Activated CD8-positive, alpha-beta memory T cell treated with anti-CD3 and anti-CD28 coated beads for 4 hours (primary cell): ENCODE measurements around the gene EPYC.

Experiments
- DNase-seq, 2 donors: peaks; one replicate each; pipeline ENCODE4 v3.0.0-alpha.2; 2020; ENCODE audit warnings: low read depth in 2 of 2

The EPYC gene

GRCh38 chr12:91004872-91005271, at the start of gene EPYC:
Gene EPYC, minus strand, starts transcription at chr12:91004972. Its CDS starts 2,407 bp downstream, at chr12:91002565.
- DNase-seq, result no peak

GRCh38 chr12:91053951-91054715, 49.4 kb upstream of the EPYC start:
- DNase-seq, result no peak

- no peak for DNase-seq
Measured at GRCh38 chr12:91052026-91052425, 47.3 kb upstream of the EPYC start.

- no peak for DNase-seq
Measured at GRCh38 chr12:91044586-91044985, 39.8 kb upstream of the EPYC start.

- DNase-seq, result no peak
Measured at GRCh38 chr12:91043408-91043807, 38.6 kb upstream of the EPYC start.

GRCh38 chr12:91040096-91040755, 35.5 kb upstream of the EPYC start:
- no peak for DNase-seq

- DNase-seq, result no peak
Measured at GRCh38 chr12:91037276-91037675, 32.5 kb upstream of the EPYC start.

- no peak for DNase-seq
Measured at GRCh38 chr12:91033251-91033650, 28.5 kb upstream of the EPYC start.

- DNase-seq, result no peak
Measured at GRCh38 chr12:91023326-91024004, 18.7 kb upstream of the EPYC start.

- no peak for DNase-seq
Measured at GRCh38 chr12:91021076-91021475, 16.3 kb upstream of the EPYC start.

- no peak for DNase-seq
Measured at GRCh38 chr12:91019455-91019854, 14.7 kb upstream of the EPYC start.

- DNase-seq, result no peak
Measured at GRCh38 chr12:91017511-91018263, 12.9 kb upstream of the EPYC start.

- DNase-seq, result no peak
Measured at GRCh38 chr12:91017043-91017442, 12.3 kb upstream of the EPYC start.

GRCh38 chr12:91009319-91009950, 4.7 kb upstream of the EPYC start:
- DNase-seq, result no peak

GRCh38 chr12:91007531-91008290, 2.9 kb upstream of the EPYC start:
- no peak for DNase-seq

- no peak for DNase-seq
Measured at GRCh38 chr12:91003737-91004136, 1.0 kb downstream of the EPYC start.

- no peak for DNase-seq
Measured at GRCh38 chr12:91001306-91001705, 3.5 kb downstream of the EPYC start.

GRCh38 chr12:90999966-91000365, 4.8 kb downstream of the EPYC start:
- DNase-seq, result no peak

- no peak for DNase-seq
Measured at GRCh38 chr12:90999527-90999926, 5.2 kb downstream of the EPYC start.

GRCh38 chr12:90995010-90995409, 9.8 kb downstream of the EPYC start:
- no peak for DNase-seq

GRCh38 chr12:90991952-90992465, 12.8 kb downstream of the EPYC start:
- no peak for DNase-seq
